Adrenal gland (tissue), 12 donors: ENCODE measurements around the gene VAPA. TPM values are rescaled to one million over a fixed set of nuclear protein-coding genes. Genes with fewer than 3 reads are reported as not detected.

Experiments
- DNase-seq, 7 donors: peaks; one replicate each; pipeline ENCODE4 v3.0.0-alpha.2; 2019 to 2020
- H3K27ac ChIP-seq, 5 donors: fragments of 200-600 bp; sonication (generic) in 4 of 5; 1 replicate in 3 of 5; 2 replicates in 2 of 5; pipeline versions ENCODE4 v1.5.1 to v1.8.0; 2016 to 2020; ENCODE audit warnings: mild to moderate bottlenecking in 1 of 5
- H3K27me3 ChIP-seq: fragments of 200-600 bp; 2 replicates; pipeline ENCODE4 v1.8.0; 2021
- H3K36me3 ChIP-seq, 2 donors: fragments of 200-600 bp; replicated peaks in 1 of 2; 1 replicate in 1 of 2; 2 replicates in 1 of 2; pipeline versions ENCODE4 v1.5.1 to v1.8.0; 2018 to 2022
- H3K4me1 ChIP-seq, 2 donors: fragments of 200-600 bp; replicated peaks in 1 of 2; 1 replicate in 1 of 2; 2 replicates in 1 of 2; pipeline versions ENCODE4 v1.5.1 to v1.8.0; 2018 to 2021
- H3K4me3 ChIP-seq, 4 donors: fragments of 200-600 bp; sonication (generic) in 3 of 4; one replicate each; pipeline ENCODE4 v1.5.1; 2016 to 2018
- H3K9me3 ChIP-seq, 3 donors: fragments of 200-600 bp; sonication (generic) in 1 of 3; replicated peaks in 1 of 3; 1 replicate in 2 of 3; 2 replicates in 1 of 3; pipeline versions ENCODE4 v1.5.1 to v1.8.0; 2016 to 2021
- CTCF ChIP-seq, 6 experiments: fragments of 450-650 bp in 4 of 6; fragments of 200-600 bp in 2 of 6; sonication (generic) in 1 of 6; IDR thresholded peaks; 1 replicate in 5 of 6; 2 replicates in 1 of 6; pipeline versions ENCODE4 v1.5.1 to v1.8.0; 2016 to 2021; ENCODE audit warnings: antibody characterized with exemption in 6 of 6, mild to moderate bottlenecking in 2 of 6, moderate library complexity in 1 of 6
- POLR2A ChIP-seq, 2 donors: fragments of 450-650 bp; IDR thresholded peaks; one replicate each; pipeline ENCODE4 v1.6.1; 2017; ENCODE audit warnings: antibody characterized with exemption in 2 of 2, mild to moderate bottlenecking in 2 of 2, moderate library complexity in 1 of 2
- WGBS, 4 donors: extraction: QIAGEN DNeasy Blood & Tissue Kit in 2 of 4; methylation state at CpG; one replicate each; pipeline versions ENCODE4 v1.1.5 to v1.1.7; 2013 to 2017; 5-methylcytosine and 5-hydroxymethylcytosine counted together
- intact Hi-C, 2 donors: fragments of 100-400 bp; cut with DNase I; formaldehyde crosslinking; loops; one replicate each; pipeline versions ENCODE4 v1.14.1 to v1.15.0; 2022 to 2023
- polyA plus RNA-seq, 3 donors: library from polyadenylated mRNA; stranded (reverse); fragments of 200-250 nt in 2 of 3; fragments of 350-450 nt in 1 of 3; fragmentation: Illumina TruSeq in 1 of 3; extraction: RNeasy Lipid Tissue Mini Kit (QIAGEN cat#74804) in 1 of 3; gene quantifications; one replicate each; pipeline ENCODE4 v1.2.3, GENCODE V29; 2013 to 2014
- total RNA-seq, 9 donors: library from RNA; depleted of rRNA in 4 of 9; stranded (reverse); fragments of >200 nt in 4 of 9; fragments of 120-200 nt in 1 of 9; fragmentation: NEBNext Ultra II Directional in 1 of 9; extraction: Animal tissue kit (Norgen Biotek cat#: 25700) in 1 of 9; gene quantifications; one replicate each; pipeline versions ENCODE4 v1.1.0 to v1.2.4, GENCODE V29; 2013 to 2023
- donor health status: healthy with polysubstance abuse.
- donor health status: Bipolar disorder and iron deficiency.
- donor health status: DM: yes; HTN: yes; CAD: no.
- donor health status: DM: no; HTN: no; CAD: no.
- donor health status: DM: no; HTN: no; CAD: no.
- donor health status: DM: yes; HTN: yes; CAD: no.

The VAPA gene
- total and polyA plus RNA-seq, 12 donors = 71.3 to 900 (median 436) TPM

- H3K9me3 ChIP-seq = no peaks in the 10 kb centered on the region
- peaks cover 14 to 33% of the 10 kb centered on the region in 2 donors for H3K4me1 ChIP-seq
- H3K4me3 ChIP-seq = peak overlapping the region in 1 of 4 donors; percentile 49
- 47 to 61% (median 52%) methylated on average over 2 of the region's 2 CpGs for WGBS, 4 donors
- no peaks in the 10 kb centered on the region for H3K27me3 ChIP-seq
- intact Hi-C loops = loop anchor here in 1 of 2 donors (10.0 kb wide), 2 partner anchors 48 to 72 kb away; no protein-coding TSS in a partner anchor
- DNase-seq = no peak
- H3K36me3 ChIP-seq = no peaks in the 10 kb centered on the region
- no peak for TF ChIP-seq CTCF (IDR thresholded peaks at IDR 0.05)
- TF ChIP-seq POLR2A (IDR thresholded peaks at IDR 0.05) = no peak
- H3K27ac ChIP-seq = peak overlapping the region; percentile 75 to 91 (median 88)
These were observed 37.5 kb upstream of the VAPA start for GRCh38 chr18:9876212-9876866.

DNA sequence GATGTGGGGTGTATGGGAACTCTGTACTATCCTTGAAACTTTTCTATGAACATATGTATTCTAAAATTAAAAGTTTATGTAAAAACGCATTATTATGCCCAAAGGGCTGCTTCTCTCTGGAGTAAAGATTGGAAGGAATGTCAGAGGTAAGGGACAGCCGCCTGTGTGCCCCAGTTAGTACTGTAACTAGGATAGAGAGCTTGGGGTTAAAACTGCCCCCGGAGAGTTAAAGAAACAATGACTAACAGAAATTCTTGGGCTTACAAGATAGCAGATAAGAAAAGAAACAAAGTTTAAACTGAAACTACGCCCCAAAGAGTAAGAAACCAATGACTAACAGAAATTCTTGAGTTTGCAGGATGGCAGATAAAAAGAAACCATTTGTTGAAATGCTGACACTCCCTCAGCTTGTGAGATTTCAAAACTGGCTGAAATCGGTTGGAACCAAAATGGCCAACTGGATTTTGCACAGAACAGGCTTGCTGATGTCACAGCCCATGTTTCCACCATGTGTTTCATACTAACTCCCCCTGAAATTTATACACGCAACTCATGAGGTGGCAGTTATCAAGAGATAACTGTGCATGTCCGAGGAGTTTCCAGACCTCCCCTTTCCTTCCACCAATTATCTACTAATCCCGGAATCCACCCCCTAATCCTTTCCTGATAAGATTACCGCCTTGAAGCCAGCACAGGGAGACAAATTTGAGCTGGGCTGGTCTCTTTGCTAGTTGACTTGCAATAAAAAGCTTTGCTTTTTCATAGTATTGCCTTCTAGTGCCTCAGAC is 36.8 kb upstream of the VAPA start:
- H3K36me3 ChIP-seq = no peaks in the 10 kb centered on the region
- H3K4me1 ChIP-seq = peaks cover 9 to 25% of the 10 kb centered on the region in 2 donors
- 18 to 25% (median 20%) methylated on average over 8 to 9 of the region's 9 CpGs for WGBS, 4 donors
- peak overlapping the region in 1 of 4 donors; percentile 49 for H3K4me3 ChIP-seq
- peak overlapping the region; percentile 78 to 91 (median 88) for H3K27ac ChIP-seq
- peak; percentile 48 to 88 (median 82) for DNase-seq
- intact Hi-C loops = loop anchor here in 1 of 2 donors (10.0 kb wide), 2 partner anchors 48 to 72 kb away; no protein-coding TSS in a partner anchor
- TF ChIP-seq CTCF (IDR thresholded peaks at IDR 0.05) (no peak), POLR2A (IDR thresholded peaks at IDR 0.05) (peak in 1 of 2 donors; percentile 75)
- no peaks in the 10 kb centered on the region for H3K27me3 ChIP-seq
- H3K9me3 ChIP-seq = no peaks in the 10 kb centered on the region

DNA sequence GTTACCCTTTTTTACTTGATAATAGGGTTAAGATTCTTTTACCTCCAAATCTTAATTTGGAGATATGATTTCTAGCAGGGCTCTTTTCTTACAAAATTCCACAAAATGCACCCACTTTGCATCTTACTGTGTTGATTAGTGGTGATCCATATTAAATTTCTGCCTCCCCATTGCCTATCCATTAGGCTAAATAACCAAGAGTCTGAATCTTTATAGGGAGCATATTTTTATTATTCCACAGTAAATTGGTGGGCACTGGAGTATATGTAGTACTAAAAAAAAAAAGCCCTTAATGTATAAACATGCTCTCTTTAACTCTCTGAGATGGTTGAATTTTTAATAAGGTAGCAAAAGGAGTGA is 36.2 kb upstream of the VAPA start:
- H3K27me3 ChIP-seq = no peaks in the 10 kb centered on the region
- H3K4me1 ChIP-seq = peaks cover 9 to 25% of the 10 kb centered on the region in 2 donors
- H3K27ac ChIP-seq = peak overlapping the region; percentile 78 to 91 (median 88)
- H3K36me3 ChIP-seq = no peaks in the 10 kb centered on the region
- no peak for DNase-seq
- H3K9me3 ChIP-seq = no peaks in the 10 kb centered on the region
- TF ChIP-seq CTCF (IDR thresholded peaks at IDR 0.05) (no peak), POLR2A (IDR thresholded peaks at IDR 0.05) (no peak)
- intact Hi-C loops = loop anchor here in 1 of 2 donors (10.0 kb wide), 2 partner anchors 47 to 73 kb away; no protein-coding TSS in a partner anchor
- H3K4me3 ChIP-seq = peak overlapping the region in 1 of 4 donors; percentile 49

DNA sequence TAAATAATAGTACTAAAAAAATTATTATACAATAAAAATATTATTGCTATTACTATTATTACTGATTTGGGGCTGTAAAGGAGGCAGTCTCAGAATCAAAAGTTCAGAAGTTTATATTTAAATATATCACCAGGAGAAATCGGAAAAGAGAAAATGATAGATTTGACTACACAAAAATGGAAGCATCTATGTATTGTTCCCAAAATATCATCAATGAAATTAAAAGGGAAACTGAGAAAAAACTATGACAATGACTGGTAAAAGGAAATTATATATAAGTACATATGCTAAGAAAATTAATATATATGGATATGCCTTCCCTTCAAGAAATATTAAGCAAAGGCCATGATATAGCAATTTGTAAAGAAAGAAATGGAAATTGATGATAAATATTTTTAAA is 35.7 kb upstream of the VAPA start:
- no peak for TF ChIP-seq POLR2A (IDR thresholded peaks at IDR 0.05)
- no peak for TF ChIP-seq CTCF (IDR thresholded peaks at IDR 0.05)
- no peaks in the 10 kb centered on the region for H3K27me3 ChIP-seq
- intact Hi-C loops = loop anchor here in 1 of 2 donors (10.0 kb wide), 2 partner anchors 47 to 73 kb away; no protein-coding TSS in a partner anchor
- H3K4me1 ChIP-seq = peaks cover 9 to 25% of the 10 kb centered on the region in 2 donors
- no peaks in the 10 kb centered on the region for H3K9me3 ChIP-seq
- no peak overlapping the region for H3K4me3 ChIP-seq
- DNase-seq = no peak
- H3K36me3 ChIP-seq = no peaks in the 10 kb centered on the region
- WGBS, 4 donors = 91 to 98% (median 95%) methylated on average over 1 of the region's 1 CpG
- H3K27ac ChIP-seq = peak overlapping the region in 2 of 5 donors; percentile 78 to 91
